Chondrocyte (in vitro differentiated cells): ENCODE data around the gene SMIM44. TPM values are rescaled to one million over a fixed set of nuclear protein-coding genes. Genes with fewer than 3 reads are reported as not detected.

Experiments used
- DNase-seq: peaks from one replicate; pipeline ENCODE4 v3.0.0; 2021; ENCODE audit warnings: mixed read lengths, low spot score
- H3K27ac Mint-ChIP-seq: one replicate; pipeline ENCODE4 v1.8.0; 2021; ENCODE audit warnings: mild to moderate bottlenecking, moderate library complexity, mixed read lengths; ENCODE audit not compliant: unreplicated experiment
- H3K27me3 Mint-ChIP-seq: 2 replicates; pipeline ENCODE4 v1.8.0; 2021; ENCODE audit warnings: low read depth, mixed read lengths
- H3K36me3 Mint-ChIP-seq: 2 replicates; pipeline ENCODE4 v1.8.0; 2021; ENCODE audit warnings: low read depth, mixed read lengths
- H3K4me1 Mint-ChIP-seq: 2 replicates; pipeline ENCODE4 v1.8.0; 2021; ENCODE audit warnings: low read depth, mild to moderate bottlenecking, mixed read lengths
- H3K4me3 Mint-ChIP-seq: one replicate; pipeline ENCODE4 v1.8.0; 2021; ENCODE audit warnings: mild to moderate bottlenecking, moderate library complexity, mixed read lengths; ENCODE audit not compliant: unreplicated experiment
- H3K9me3 Mint-ChIP-seq: 2 replicates; pipeline ENCODE4 v1.8.0; 2021; ENCODE audit warnings: low read depth, mixed read lengths
- total RNA-seq: library from RNA; stranded (reverse); gene quantifications from 3 replicates; pipeline ENCODE4 v1.2.1, GENCODE V29; 2021
- TF ChIP-seq, protein P1 (sequence below): fragments of 200-600 bp; sonication (generic); IDR thresholded peaks from 2 replicates; pipeline ENCODE4 v1.5.0; 2021; ENCODE audit warnings: antibody characterized with exemption, mild to moderate bottlenecking, moderate library complexity

Gene SMIM44
- total RNA-seq, 1 donor from 2014 or later = not detected

DNA sequence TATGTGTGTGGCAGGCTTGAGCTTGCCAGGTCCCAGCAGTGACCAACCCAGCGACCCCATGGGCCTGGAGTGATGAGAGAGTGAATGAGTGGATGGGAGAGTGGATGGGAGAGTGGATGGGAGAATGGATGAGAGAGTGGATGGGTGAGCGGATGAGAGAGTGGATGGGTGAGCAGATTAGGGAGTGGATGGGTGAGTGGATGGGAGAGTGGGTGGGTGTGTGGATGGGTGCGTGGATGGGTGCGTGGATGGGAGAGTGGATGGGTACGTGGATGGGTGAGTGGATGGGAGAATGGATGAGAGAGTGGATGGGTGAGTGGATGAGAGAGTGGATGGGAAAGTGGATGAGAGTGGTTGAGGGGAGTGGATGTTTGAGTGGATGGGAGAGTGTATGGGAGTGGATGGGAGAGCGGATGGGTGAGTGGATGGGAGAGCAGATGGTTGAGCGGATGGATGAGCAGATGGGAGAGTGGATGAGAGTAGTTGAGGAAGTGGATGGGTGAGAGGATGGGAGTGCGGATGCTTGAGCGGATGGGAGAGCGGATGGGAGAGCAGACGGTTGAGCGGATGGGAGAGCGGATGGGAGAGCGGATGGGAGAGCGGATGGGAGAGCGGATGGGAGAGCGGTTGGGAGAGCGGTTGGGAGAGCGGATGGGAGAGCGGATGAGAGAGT lies 45.4 kb upstream of the SMIM44 start:
- TF ChIP-seq, protein P1, sequence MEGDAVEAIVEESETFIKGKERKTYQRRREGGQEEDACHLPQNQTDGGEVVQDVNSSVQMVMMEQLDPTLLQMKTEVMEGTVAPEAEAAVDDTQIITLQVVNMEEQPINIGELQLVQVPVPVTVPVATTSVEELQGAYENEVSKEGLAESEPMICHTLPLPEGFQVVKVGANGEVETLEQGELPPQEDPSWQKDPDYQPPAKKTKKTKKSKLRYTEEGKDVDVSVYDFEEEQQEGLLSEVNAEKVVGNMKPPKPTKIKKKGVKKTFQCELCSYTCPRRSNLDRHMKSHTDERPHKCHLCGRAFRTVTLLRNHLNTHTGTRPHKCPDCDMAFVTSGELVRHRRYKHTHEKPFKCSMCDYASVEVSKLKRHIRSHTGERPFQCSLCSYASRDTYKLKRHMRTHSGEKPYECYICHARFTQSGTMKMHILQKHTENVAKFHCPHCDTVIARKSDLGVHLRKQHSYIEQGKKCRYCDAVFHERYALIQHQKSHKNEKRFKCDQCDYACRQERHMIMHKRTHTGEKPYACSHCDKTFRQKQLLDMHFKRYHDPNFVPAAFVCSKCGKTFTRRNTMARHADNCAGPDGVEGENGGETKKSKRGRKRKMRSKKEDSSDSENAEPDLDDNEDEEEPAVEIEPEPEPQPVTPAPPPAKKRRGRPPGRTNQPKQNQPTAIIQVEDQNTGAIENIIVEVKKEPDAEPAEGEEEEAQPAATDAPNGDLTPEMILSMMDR = no peak
- DNase-seq = no peak
- Mint-ChIP-seq H3K27me3 (no peaks in the 10 kb centered on the region), H3K9me3 (no peaks in the 10 kb centered on the region), H3K4me3 (no peak overlapping the region), H3K4me1 (no peaks in the 10 kb centered on the region), H3K36me3 (peaks cover 18% of the 10 kb centered on the region), H3K27ac (no peak overlapping the region)

DNA sequence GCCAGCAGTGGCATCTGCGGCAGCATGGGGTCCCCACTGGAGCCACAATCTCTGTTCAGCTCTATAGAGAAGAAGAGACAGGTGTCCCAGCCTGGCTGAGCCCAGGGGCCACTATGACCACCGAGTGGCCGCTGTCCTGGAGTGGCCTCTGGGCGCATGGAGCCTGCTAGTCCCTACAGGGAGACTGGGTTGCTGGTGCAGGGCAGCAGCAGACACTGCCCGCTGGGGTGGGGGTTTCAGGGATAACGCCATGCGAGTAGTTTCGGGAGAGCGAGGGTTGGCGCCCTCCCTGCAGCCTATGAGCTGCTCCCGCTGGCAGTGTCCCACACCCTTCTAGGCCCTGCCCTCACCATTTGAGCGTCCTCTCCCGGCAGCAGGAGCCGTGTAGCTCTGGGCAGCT lies 44.8 kb upstream of the SMIM44 start:
- H3K27ac Mint-ChIP-seq = no peak overlapping the region
- TF ChIP-seq, protein P1 = no peak

DNA sequence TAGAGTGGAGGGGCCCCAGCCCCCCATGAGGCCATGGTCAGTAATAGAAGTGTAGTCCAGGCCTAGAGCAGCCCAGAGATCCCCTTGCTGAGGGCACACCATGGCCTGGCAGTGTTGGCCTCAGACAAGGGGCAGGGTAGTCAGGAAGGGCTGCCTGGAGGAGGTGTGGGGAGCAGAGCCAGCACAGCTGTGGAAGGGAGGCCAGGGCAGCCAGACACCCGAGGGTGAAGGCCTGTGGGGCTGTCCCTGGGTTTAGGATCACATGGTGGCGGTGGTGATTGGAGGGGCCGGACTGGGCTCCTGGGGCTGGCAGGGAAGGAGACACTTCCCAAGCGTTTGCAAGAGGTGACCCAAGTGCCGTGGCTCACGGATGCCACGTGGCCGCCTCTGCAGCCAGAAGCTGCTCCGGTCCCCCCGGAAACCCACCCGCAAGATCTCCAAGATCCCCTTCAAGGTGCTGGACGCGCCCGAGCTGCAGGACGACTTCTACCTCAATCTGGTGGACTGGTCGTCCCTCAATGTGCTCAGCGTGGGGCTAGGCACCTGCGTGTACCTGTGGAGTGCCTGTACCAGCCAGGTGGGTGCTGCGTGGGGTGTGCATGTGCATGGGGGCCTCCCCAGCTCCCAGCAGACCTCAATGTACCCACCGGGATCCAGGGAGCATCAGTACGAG lies 44.1 kb upstream of the SMIM44 start:
- Mint-ChIP-seq H3K9me3 (no peaks in the 10 kb centered on the region), H3K27me3 (no peaks in the 10 kb centered on the region), H3K4me1 (no peaks in the 10 kb centered on the region), H3K36me3 (peaks cover 14% of the 10 kb centered on the region), H3K27ac (no peak overlapping the region), H3K4me3 (no peak overlapping the region)
- TF ChIP-seq, protein P1 = no peak
- DNase-seq = no peak

More for the DNA sequence above, 44.8 kb upstream of the SMIM44 start:
- Mint-ChIP-seq H3K36me3 (peaks cover 16% of the 10 kb centered on the region), H3K4me1 (no peaks in the 10 kb centered on the region), H3K9me3 (no peaks in the 10 kb centered on the region), H3K4me3 (no peak overlapping the region), H3K27me3 (no peaks in the 10 kb centered on the region)
- no peak for DNase-seq

DNA sequence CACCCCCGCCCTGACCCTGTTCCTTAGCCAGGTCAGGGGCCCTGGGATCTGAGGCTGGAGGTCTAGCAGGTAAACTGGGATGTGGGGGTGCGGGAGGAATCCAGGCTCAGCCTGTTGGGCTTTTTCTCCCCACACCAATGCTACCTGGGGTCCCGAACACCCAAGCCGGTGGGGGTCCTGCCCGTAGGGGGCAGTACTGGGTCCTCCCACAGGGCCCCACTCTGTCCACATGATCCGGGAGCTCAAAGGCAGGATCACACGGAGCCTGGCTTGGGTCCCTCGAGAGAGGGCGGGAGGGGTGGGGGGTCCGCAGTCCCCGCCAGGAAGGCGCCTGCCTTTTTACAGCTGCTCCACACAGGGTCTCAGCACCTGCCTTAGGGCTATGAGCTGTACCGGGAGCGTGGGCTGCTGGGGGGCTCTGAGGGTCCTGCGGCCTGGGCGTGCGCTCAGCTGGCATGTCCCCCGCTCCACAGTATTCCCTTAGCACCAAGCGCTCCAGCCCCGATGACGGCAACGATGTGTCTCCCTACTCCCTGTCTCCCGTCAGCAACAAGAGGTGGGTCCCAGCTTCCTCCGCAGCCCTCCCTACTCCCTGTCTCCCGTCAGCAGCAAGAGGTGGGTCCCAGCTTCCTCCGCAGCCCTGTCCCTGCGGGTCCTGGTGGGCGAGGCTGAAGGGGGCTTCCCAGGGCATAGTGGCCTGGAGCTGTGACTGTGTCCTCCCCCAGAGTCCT lies 43.4 kb upstream of the SMIM44 start:
- TF ChIP-seq, protein P1 = peak; percentile 52
- Mint-ChIP-seq H3K27me3 (no peaks in the 10 kb centered on the region), H3K9me3 (no peaks in the 10 kb centered on the region), H3K4me3 (no peak overlapping the region), H3K27ac (no peak overlapping the region), H3K36me3 (peaks cover 14% of the 10 kb centered on the region), H3K4me1 (no peaks in the 10 kb centered on the region)
- no peak for DNase-seq

DNA sequence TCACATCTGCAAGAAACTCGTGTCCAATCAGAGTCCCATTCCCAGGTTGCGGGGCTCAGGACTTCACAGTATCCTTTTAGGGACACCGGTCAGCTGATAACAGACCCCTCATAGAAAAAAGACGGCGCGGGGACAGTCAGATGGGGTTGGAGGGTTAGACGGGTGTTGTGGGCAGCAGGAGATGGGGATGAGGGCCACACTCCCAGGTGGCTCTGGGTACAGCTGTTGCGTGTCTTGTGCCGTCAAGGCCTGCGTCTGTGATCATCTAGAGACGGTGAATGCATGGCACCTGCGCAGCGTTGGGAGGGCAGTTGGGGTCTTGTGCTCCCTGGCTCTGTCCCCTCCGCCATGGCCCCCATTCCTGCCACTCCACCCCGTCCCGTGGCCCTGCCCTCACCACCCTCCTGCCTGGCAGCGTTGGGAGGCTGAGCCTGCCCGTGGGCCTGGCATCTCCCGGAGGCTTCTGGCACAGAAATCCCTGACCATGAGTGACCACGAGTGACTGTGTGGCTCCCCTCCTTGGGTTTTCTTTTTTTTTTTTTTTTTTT lies 41.7 kb upstream of the SMIM44 start:
- Mint-ChIP-seq H3K4me1 (peaks cover 4% of the 10 kb centered on the region), H3K4me3 (no peak overlapping the region), H3K27me3 (no peaks in the 10 kb centered on the region), H3K36me3 (peaks cover 9% of the 10 kb centered on the region), H3K9me3 (no peaks in the 10 kb centered on the region), H3K27ac (no peak overlapping the region)
- TF ChIP-seq, protein P1 = no peak
- no peak for DNase-seq
